GM12891 (cell line): ENCODE results near the gene TFF3.

Experiments used
- PAX5 ChIP-seq: IDR thresholded peaks from 2 replicates; pipeline ENCODE4 v1.6.1; 2011; ENCODE audit warnings: low read length, moderate library complexity, mild to moderate bottlenecking; ENCODE audit not compliant: insufficient read depth, severe bottlenecking
- POLR2A ChIP-seq: IDR thresholded peaks from 2 replicates; pipeline ENCODE4 v1.6.1; 2011; ENCODE audit warnings: low read depth, low read length, control low read depth
- POLR2AphosphoS5 ChIP-seq: IDR thresholded peaks from 2 replicates; pipeline ENCODE4 v1.6.1; 2011; ENCODE audit warnings: low read depth, low read length, control low read depth
- POU2F2 ChIP-seq: IDR thresholded peaks from 2 replicates; pipeline ENCODE4 v1.6.1; 2011; ENCODE audit warnings: low read depth, mild to moderate bottlenecking, control low read depth, low read length, moderate library complexity
- SPI1 ChIP-seq: IDR thresholded peaks from 2 replicates; pipeline ENCODE4 v1.6.1; 2011; ENCODE audit warnings: low read depth, low read length, control low read depth
- TAF1 ChIP-seq: IDR thresholded peaks from 2 replicates; pipeline ENCODE4 v1.6.1; 2011; ENCODE audit warnings: low read depth, low read length, control low read depth

DNA sequence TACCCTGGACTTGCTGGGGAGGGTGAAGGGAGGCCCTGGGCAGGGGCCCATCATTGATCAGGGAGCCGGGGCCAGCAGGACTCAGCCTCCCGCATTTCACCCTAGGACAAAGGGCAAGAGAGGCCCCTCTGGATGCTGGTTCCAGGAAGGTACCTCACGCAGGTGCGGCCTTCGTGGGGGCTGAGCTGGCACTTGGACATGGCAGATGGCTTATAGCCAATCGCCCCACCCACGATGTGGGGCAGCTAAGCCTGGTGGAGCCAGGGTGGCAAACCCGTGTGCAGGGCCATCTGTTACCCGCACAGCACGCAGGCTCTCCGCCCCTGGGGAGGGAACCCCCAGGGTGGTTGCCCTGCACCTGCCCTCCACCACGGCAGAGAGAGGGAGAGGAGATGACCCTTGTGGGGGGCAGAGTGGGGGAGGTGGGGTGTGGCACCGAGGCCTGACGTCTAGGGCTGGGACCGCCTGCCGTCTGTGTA lies 2.5 kb downstream of the TFF3 start:
- TF ChIP-seq POLR2AphosphoS5 (no peak), POLR2A (no peak), TAF1 (no peak), SPI1 (no peak), PAX5 (no peak), POU2F2 (no peak)
